Stimulated activated CD8-positive, alpha-beta memory T cell treated with anti-CD3 and anti-CD28 coated beads, Interleukin-15, amount 100 ng/mL, for 48 hours (primary cell): ENCODE data around the gene PDE6D.

Experiments
- DNase-seq, 2 donors: peaks; one replicate each; pipeline ENCODE4 v3.0.0-alpha.2; 2020; ENCODE audit warnings: low read depth in 2 of 2

Gene PDE6D

GRCh38 chr2:231682603-231683291 lies 98.3 kb downstream of the PDE6D start:
- DNase-seq, result no peak
